ENCODE results near the gene ANKRD42. TPM values are rescaled to one million over a fixed set of nuclear protein-coding genes. Genes with fewer than 3 reads are reported as not detected.
A peak's percentile ranks its signal among the peaks of the same experiment; 100 is the strongest.
"Not testable (repeated sequence)": the region's sequence is repeated elsewhere in the genome, so short reads cannot be mapped to it uniquely, and the experiment has no call there.

The ANKRD42 gene
- polyA plus RNA-seq, 3 donors: 4.1 to 7.3 (median 4.9) TPM

DNA sequence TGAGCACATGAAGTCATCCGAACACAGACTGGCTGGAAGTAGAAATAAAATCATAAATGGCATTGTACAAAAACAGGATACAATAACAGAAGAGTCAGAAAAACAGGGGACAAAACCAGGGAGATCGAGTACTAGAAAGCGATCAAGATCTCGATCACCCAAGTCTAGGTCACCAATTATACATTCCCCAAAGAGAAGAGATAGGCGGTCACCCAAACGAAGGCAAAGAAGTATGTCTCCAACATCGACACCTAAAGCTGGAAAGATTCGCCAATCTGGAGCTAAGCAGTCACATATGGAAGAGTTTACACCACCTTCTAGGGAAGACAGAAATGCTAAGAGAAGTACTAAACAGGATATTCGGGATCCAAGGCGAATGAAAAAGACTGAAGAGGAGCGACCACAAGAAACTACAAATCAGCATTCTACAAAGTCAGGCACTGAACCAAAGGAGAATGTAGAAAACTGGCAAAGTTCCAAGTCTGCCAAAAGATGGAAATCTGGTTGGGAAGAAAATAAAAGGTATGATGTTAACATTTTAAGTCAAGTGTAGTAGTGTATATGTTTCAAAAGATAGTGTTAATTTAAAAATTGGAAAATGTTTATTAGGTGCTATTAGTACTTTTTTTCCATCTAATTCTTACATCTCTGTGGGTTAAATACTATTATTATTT is 27.2 kb upstream of the ANKRD42 start:
- WGBS, 3 donors: 97 to 98% (median 98%) methylated on average over 11 of the region's 11 CpGs
- no peak overlapping the region for H3K27ac ChIP-seq (ENCODE audit: low read depth, low read length)

DNA sequence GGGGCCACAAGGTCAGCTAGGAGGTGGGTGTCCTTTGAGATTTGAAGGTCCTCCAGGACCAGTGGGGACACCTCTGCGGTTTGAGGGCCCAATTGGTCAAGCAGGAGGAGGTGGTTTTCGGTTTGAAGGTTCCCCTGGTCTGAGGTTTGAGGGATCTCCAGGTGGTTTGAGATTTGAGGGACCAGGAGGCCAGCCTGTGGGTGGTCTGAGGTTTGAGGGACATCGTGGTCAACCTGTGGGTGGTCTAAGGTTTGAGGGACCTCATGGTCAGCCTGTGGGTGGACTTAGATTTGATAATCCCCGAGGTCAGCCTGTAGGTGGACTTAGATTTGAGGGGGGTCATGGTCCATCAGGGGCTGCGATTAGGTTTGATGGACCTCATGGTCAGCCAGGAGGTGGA is 24.8 kb upstream of the ANKRD42 start:
- 96 to 98% (median 97%) methylated on average over 5 of the region's 5 CpGs for WGBS, 3 donors
- no peak overlapping the region for H3K27ac ChIP-seq (ENCODE audit: low read depth, low read length)

DNA sequence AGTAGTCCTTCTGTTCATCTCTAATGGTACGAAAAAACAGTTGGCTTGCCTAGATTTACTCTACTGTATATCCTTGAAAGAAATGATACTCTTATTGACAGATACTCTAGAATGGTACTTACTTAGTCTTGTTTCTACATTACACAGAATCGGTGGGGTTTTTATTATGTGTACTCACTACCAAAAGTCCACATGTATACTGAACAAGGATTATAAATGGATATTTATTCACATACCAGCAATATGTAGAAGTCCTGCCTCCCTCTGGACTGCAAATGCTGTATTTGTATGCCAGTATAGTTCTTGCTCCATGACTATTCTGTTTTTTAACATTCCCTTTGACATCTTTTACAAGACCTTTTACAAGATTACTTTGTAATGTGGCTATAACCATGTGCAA is 22.6 kb upstream of the ANKRD42 start:
- 34 to 86% (median 82%) methylated on average over 2 of the region's 2 CpGs for WGBS, 3 donors
- H3K27ac ChIP-seq (ENCODE audit: low read depth, low read length): no peak overlapping the region

DNA sequence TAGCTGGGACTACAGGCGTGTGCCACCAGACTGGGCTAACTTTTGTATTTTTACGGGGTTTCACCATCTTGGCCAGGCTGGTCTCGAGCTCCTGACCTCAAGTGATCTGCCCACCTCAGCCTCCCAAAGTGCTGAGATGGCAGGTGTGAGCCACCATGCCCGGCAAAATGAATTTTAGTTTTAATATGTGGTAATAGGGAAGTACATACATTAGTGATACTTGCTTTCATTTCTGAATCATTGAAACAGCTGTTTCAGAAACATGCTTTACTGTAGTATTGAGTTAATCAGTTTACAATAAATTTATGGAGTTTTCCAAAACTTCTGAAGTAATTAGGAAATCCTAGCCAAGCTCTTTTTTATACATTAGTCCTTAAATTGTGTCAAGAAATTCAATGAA is 21.0 kb upstream of the ANKRD42 start:
- no peak overlapping the region for H3K27ac ChIP-seq (ENCODE audit: low read depth, low read length)
- WGBS, 3 donors: 85 to 92% (median 91%) methylated on average over 4 of the region's 4 CpGs

DNA sequence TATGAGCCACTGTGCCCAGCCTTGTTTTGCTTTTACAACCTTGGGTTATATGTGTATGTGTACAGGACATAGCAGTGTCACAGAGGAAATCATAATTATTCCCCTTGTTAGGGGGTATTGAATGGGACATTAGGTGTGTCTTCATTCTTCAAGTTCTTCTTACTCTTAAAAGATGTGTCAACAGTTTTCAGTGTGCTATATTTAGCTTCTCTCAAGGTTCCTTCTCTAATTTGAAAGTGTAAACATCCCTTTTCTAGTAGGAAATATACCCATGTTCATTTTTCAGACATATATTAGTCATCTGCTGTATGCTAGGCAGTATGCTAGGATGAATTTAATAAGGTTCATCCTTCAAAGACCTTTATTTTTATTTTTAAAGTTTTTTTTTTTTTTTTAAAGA is 19.5 kb upstream of the ANKRD42 start:
- H3K27ac ChIP-seq (ENCODE audit: low read depth, low read length): no peak overlapping the region

DNA sequence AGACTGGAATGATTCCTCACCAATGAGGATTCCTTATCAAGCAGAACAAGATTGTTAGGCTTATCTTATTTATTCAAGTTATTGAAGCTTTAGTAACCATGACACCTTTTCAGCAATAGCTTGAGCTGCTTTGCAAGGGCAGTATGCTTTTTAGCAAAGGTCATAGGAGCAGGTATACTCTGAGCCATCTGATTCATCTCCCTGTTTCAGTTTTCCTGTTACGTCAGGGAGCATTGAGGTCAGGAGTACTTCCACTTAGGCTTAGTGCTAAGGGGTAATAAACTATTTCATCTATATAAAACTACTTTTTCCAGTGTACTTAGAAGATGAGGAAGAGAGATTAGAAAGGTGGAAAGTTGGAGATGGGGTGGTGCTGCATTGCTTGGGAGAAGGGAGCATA is 17.7 kb upstream of the ANKRD42 start:
- WGBS, 3 donors: 70 to 89% (median 82%) methylated on average over 1 of the region's 1 CpG
- no peak overlapping the region for H3K27ac ChIP-seq (ENCODE audit: low read depth, low read length)

DNA sequence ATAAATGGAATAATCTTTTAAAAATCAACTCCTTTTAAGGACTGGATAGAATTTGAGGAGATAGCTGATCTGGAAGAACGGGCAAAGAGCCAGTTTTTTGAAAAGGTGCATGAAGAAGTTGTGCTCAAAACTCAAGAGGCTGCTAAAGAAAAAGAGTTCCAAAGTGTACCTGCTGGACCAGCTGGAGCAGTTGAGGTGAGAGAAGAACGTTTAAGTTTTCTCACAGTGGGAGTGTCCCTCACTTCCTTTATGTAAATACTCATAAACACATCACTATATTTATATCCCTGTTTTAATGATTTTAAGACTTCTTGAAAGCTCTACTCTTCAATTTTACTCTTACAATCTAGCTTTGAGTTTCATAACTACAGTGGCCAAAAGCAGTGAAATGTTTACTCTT is 11.7 kb upstream of the ANKRD42 start:
- WGBS, 3 donors: 46 to 64% (median 50%) methylated on average over 2 of the region's 2 CpGs
- H3K27ac ChIP-seq (ENCODE audit: low read depth, low read length): no peak overlapping the region

DNA sequence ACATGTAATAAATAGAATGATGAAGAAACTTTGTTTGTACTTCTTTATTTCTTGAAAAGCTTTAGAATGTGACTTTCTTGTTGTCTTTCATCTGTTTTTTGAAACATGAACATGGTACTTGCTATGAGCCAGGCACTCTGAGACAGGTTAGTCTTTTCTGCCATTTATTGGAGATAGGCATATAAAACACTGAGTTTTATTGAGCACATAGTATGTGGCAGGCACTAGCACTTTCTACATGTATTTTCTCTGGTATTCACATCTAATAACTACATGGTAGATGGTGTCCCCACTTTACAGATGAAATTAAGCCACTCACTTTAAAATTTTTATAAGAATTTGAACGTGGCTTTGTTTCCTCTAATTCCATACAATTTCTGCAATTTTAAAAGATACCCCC is 7.7 kb upstream of the ANKRD42 start:
- WGBS, 3 donors: 95 to 96% (median 95%) methylated on average over 1 of the region's 1 CpG
- no peak overlapping the region for H3K27ac ChIP-seq (ENCODE audit: low read depth, low read length)

DNA sequence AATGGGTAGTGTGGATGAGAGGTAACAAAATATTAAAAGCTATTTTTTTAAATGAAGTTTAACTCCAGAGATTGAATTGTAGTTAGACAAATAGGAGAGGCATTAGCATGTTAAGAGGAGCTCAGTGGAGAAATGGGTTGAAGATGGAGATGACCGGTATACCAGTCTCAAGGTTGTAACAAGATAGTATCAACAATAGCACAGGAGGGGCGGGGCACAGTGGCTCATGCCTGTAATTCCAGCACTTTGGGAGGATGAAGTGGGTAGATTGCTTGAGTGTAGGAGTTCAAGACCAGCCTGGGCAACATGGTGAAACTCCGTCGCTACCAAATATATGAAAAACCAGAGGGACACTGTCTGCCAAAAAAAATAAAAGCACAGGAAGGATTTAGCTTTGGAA is 6.0 kb upstream of the ANKRD42 start:
- WGBS, 3 donors: 85 to 98% (median 91%) methylated on average over 4 of the region's 4 CpGs
- no peak overlapping the region for H3K27ac ChIP-seq (ENCODE audit: low read depth, low read length)

DNA sequence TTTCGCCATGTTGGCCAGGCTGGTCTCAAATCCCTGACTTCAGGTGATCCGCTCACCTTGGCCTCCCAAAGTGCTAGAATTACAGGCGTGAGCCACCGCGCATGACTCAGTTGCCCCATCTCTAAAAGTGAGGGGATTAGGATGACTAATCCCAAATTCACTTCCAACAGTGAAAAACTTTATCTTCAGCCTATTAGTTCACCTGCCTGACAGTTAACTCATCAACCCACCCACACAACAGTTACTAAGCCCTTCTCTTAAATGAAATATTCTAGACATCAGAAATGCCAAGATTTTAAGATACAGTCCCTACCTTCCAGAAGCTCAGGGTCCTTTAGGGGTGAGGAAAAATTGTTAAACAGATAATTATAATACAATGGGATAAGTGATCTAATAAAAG is 2.0 kb upstream of the ANKRD42 start:
- WGBS, 3 donors: 94 to 96% (median 96%) methylated on average over 5 of the region's 5 CpGs
- no peak overlapping the region for H3K27ac ChIP-seq (ENCODE audit: low read depth, low read length)

DNA sequence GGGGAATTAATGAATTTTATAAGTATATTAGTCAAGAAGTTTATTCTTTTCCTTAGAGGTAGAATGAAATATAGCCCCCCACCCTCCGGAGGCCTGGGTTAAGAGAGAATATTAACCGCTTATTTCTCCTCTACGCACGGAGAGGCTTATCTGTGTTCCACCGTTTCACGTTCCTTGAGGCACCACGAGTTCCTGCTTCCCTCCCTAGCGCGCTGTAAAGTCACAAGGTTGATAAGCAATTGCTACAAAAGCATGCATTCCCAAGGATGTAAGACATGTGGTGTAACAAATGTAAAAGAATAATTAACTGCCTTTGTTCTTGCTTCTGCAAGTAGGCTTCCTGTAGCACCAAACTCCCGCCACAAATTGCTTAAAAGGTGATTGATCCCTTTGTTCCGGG is 1.5 kb upstream of the ANKRD42 start:
- WGBS, 3 donors: 62 to 76% (median 62%) methylated on average over 11 of the region's 11 CpGs
- no peak overlapping the region for H3K27ac ChIP-seq (ENCODE audit: low read depth, low read length)

DNA sequence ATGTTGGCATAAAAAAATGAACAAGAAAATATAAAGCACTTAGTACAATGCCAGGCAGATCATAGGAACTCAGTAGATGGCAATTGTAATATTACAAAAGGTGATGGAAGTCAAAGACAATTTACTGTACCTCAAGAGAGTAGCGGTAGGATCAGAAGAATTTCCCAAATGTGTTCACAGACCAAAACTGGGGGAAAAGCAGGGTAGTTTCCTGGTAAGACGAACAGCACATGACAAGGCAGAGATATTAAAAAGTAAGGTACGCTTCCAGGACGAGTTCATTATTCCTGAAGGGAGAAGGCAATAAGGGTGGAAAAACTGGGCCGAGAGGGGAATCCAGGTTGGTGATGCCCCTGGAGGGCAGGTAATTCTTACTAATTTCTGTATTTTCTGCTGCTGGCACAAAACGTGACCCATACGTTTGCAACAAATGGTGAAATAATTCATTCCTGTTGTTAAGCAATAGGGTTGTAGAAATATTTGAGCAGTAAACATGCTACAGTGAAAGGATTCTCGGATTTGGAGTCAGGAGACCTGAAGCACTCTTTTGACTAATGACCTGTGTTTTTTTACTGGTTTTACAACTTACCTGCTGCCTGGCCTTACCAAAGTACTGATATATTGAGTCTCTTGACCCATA is 786 bp upstream of the ANKRD42 start:
- 9 to 15% (median 12%) methylated on average over 8 of the region's 8 CpGs for WGBS, 3 donors
- H3K27ac ChIP-seq (ENCODE audit: low read depth, low read length): peak overlapping the region; percentile 75

DNA sequence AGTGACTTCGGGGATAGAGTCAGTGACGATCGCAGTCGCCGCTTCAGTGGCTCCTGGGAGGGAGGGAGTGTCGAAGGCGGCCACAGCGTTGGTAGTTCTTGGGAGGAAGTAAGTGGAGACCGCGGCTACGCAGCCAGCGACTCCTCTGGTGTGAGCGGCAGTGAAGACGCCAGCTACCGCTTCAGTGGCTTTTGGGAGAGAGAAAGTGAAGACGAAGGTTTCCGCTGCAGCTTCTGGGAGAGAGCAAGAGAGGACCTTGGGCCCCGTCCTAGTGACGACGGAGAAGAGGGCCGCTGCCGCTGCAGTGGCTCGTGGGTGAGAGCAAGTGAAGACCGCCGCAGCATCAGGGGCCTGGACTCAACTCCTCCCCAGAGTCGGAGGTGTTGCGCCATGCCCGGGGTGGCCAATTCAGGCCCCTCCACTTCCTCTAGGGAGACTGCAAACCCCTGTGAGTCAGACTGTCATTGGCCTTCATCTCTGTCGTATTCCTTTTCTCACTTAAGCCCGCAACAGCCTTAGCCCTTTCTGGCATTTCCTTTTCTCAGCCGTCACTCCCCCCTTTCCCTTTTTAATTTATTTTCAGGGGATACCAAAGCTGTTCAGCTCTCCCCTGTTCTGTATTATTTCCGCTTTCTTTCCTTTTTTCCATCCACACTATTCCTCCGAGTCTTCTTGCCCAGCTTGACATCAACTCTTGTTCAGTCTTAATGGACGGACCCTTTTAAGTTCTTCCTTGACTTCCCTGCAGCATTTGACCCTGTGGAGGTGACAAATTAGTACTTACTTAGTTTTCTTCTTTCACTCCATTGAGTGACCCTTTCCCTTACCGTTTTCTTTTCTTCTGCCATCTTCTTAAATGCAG is 1.0 kb downstream of the ANKRD42 start:
- WGBS, 3 donors: 2 to 3% (median 3%) methylated on average over 35 of the region's 35 CpGs
- peak overlapping the region; percentile 65 for H3K27ac ChIP-seq (ENCODE audit: low read depth, low read length)

DNA sequence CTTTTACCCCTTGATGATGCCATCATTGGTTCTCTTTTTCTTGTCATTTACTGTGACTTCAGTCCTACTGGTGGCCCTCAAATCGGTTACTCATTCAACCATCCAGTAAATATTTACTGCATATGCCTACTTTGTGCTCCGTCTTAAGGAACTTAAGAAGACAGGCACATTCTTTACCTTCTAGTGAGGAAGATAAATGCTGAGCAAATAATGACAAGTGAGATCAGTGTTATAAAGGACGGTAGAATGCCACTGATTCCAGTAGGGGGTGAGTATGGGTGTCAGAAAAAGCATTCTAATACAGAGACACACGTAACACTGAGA is 1.6 kb downstream of the ANKRD42 start:
- WGBS, 3 donors: 32 to 51% (median 43%) methylated on average over 4 of the region's 4 CpGs
- H3K27ac ChIP-seq (ENCODE audit: low read depth, low read length): peak overlapping the region; percentile 9

DNA sequence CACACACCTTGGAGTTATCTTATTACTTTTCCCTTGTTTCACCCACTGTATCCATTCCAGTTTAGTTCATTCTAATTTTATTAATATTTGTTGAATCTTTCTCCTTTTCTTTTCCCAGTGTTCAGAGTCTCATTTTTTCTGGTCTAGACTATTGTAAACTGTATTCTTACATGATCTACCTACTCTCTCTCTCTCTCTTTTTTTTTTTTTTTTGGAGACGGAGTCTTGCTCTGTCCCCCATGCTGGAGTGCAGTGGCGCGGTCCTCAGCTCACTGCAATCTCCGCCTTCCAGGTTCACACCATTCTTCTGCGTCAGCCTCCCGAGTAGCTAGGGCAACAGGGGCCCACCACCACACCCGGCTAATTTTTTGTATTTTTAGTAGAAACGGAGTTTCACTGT is 2.1 kb downstream of the ANKRD42 start:
- WGBS, 3 donors: 90 to 98% (median 96%) methylated on average over 8 of the region's 8 CpGs
- no peak overlapping the region for H3K27ac ChIP-seq (ENCODE audit: low read depth, low read length)

DNA sequence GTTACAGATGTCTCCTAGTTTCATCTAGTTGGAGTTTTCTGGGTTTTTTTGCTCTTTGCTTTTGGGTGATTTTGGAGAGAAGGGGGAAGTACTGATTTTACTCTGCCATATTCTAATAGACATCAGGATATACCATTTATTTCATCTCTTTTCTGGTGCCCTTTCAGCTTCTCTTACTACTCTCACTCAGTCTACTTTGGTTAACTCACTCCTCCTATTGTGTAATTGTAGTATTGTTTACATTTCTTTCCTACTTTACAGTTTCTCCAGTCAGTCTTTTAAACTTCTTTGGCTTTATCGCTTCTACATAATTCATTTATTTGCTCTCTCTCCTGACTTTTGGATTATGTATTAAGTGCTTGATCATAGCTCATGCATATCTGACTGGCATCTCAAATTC is 6.5 kb downstream of the ANKRD42 start:
- 64 to 97% (median 92%) methylated on average over 1 of the region's 1 CpG for WGBS, 3 donors
- no peak overlapping the region for H3K27ac ChIP-seq (ENCODE audit: low read depth, low read length)

DNA sequence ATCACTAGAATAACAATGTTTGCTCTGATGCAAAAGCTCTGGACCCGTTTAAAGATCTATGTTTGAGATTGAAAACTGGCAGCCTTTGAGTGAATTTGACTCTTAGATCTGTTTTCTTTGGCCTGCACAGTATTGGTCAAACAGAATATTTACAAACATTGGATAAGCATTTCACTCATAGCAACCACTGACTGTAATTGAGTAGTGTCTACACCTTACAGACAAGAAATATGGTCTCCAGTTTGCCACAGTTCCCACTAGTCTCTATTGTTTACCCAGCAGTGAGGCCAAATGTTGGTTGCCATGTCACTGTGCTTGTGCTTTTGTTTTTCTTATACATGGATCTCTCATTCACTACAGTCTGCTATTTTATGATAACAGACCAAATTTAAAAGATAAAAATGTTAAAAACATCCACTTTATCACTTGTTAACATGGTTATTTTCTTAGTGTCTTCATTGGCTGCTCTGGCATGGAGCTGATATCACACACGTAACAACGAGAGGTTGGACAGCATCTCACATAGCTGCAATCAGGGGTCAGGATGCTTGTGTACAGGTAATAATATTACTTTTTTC is 12.2 kb downstream of the ANKRD42 start:
- no peak overlapping the region for H3K27ac ChIP-seq (ENCODE audit: low read depth, low read length)
- 87 to 95% (median 94%) methylated on average over 3 of the region's 3 CpGs for WGBS, 3 donors

DNA sequence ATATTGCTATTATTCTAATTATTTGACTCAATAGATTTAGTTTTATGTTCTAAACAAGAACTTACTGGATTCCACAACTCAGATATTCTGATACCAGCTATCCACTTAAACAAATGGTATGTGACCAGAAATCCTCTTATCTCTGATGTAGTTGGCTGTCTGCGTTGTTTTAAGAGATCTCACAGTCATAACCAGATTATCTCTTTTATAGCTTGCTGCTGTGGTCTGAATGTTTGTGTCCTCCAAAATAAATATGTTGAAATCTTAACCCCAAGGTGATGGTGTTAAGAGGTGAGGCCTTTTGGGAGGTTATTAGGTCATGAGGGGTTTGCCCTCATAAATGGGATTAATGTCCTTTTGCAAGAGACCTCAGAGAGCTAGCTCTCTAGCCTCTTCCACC is 12.7 kb downstream of the ANKRD42 start:
- WGBS, 3 donors: 71 to 93% (median 88%) methylated on average over 1 of the region's 1 CpG
- H3K27ac ChIP-seq (ENCODE audit: low read depth, low read length): no peak overlapping the region

DNA sequence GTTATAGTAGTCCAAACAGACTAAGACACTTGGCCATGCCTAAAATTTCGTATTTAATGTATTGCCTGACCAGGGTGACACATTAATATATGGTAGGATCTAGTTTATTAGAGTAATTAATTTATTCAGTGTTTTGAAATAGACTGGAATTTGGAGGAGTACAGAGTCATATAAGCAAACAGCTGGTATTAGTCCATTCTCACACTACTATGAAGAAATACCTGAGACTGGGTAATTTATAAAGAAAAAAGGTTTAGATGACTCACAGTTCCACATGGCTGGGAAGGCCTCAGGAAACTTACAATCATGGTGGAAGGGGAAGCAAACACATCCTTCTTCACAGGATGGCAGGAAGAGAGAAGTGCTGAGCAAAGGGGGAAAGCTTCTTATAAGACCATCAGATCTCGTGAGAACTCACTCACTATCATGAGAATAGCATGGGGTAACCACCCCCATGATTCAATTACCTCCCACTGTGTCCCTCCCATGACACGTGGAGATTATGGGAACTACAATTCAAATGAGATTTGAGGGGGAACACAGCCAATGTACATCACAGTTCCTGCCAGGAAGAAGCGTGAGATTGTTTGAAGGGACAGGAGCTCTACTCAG is 13.4 kb downstream of the ANKRD42 start:
- 49 to 77% (median 61%) methylated on average over 4 of the region's 4 CpGs for WGBS, 3 donors
- H3K27ac ChIP-seq (ENCODE audit: low read depth, low read length): not testable (repeated sequence)

Data from adipose tissue (tissue), 3 donors.